Stimulated activated CD8-positive, alpha-beta memory T cell treated with anti-CD3 and anti-CD28 coated beads, Interleukin-15, amount 100 ng/mL, for 48 hours (primary cell): ENCODE measurements around the gene SETD7.

Experiments
- DNase-seq, 2 donors: peaks; one replicate each; pipeline ENCODE4 v3.0.0-alpha.2; 2020; ENCODE audit warnings: low read depth in 2 of 2

SETD7 gene

GRCh38 chr4:139556071-139556723 is at the start of gene SETD7:
TSS of gene SETD7 (minus strand) at chr4:139556219. CDS start at chr4:139556137, 82 bp downstream.
- peak; percentile 30 to 39 for DNase-seq

DNA sequence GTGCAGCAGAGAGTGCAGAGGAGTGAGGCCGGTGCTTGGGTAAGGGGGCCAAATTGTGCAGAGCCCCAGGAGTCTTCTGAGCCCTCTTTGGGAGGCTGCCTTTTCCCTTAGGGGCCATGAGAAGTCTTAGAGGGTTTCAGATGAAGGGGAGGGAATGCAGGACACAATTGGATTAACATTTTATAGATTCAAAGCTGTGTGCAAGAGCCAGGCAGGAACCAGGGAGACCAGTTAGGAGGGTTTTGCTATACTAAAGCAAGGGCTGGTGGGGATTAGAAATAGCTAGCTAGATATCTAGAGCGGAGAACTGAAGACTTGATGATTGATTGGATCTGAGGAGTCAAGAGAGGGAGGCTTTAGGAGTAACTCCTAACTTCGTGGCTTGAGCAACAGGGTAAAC is 49.5 kb upstream of the SETD7 start:
- DNase-seq, result no peak

DNA sequence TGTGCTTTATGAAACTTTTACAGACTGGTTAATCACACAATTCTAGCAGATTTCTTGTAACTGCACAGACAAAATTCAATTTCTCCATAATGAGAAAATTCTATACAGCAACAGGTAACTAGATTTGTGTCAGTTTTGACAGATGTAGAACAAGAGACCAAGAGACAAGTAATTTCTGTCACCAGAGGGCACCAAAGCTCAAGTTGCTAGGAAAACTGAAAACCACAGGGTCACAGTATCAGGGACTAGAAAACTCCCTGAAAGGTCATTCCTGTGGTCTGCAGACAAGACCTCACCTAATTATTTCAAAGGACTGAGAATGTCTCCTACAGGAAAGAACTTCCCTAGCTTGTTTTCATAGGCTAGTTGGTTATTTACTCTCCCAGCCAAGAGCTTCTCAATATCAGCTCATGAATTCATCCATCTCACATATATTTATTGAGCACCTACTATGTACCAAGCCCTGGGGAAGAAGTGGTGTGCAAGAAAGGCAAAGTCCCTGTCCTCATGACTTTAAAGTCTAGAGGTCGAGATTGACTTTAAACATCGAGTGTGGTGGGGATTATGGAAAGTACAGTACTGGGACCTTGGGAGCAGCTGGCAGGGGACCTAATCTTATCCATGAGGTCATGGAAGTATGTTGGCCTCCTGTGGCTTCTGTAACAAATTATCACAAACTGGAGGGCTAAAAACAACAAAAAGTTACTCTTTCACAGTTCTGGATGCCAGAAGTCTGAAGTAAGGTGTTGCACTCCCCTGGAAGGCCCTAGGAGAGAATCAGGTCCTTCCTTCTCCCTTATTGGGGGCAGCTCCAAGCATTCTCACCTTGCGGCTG is 47.8 kb upstream of the SETD7 start:
- no peak for DNase-seq

- no peak for DNase-seq
These were observed 46.8 kb upstream of the SETD7 start for GRCh38 chr4:139602776-139603360.

DNA sequence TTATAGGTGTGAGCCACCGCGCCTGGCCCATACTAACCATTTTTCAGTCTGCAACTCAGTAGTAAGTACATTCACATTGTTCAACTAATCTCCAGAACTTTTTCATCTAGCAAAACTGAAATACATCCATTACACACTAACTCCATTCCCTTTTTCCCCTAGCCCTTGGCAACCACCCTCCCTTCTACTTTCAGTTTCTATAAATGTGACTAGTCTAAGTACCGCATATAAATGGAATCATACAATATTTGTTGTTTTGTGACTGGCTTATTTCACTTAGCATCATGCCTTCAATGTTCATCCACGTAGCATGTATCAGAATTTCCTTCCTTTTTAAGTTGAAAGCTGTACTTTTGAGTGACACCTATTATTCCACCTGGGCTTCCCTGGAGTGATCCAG is 44.6 kb upstream of the SETD7 start:
- no peak for DNase-seq

DNA sequence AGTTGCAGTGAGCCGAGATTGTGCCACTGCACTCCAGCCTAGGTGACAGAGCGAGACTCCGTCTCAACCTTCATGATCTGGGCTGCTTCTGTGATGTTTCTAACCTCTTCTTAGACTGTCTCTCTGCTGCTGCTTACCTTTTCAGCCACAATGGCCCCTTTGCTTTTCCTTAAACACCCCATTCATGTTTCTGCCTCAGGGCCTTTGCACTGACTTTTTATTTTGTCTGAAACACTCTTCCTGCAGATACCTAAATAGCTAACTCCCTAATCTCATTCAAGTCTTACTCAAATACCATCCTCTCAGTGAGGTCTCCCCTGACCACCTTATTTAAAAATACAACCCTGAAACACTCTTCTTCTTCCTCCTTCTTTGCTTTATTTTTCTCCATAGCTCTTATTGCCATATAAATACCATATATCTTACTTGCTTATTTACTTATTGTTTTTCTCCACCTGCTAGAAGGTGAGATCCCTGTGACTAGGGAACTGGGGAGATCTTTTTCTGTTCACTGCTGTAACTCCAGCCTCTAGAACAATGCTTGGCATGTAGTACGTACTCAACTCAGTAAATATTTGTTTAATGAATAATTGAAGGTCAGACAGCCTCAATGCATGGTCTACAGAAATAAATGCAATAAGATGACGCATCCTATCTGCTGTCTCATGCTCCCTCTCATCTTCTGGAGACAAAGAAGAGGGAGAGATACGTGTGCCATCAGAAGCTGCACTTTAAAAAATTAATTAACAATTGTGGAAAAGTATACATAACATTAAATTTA is 43.8 kb upstream of the SETD7 start:
- no peak for DNase-seq

GRCh38 chr4:139599076-139599475 is 43.1 kb upstream of the SETD7 start:
- DNase-seq, result no peak

- no peak for DNase-seq
These were observed 40.8 kb upstream of the SETD7 start for GRCh38 chr4:139596684-139597279.

DNA sequence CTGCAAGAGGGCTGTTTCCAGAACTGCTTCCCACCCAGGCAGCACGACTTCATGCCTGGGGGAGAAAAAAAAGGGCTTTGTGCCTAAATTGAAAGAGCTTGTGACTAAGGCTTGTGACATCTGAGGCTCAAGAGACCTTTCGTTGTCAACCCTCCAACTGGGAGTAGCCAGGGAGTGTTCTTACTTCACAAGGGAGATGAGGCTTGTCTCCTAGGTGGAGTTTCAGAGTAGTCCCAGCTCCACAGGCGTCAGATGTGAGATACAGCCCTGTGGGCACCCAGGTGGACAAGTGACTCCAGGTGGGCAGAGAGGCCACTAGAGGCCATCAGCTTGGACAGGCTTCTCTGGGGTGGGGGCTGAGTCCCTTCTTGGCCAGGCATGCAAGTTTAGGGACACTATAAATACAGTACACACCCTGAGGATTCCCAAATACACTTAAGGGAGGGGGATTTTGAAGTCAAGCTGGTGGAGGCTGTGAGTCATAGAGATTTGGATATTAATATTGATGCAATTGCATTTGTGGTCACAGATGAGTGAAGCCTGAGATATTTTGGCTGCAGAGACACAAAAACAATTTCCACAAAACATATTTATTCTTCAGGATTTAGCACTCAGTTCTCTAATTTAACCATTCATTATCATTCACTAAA is 40.1 kb upstream of the SETD7 start:
- no peak for DNase-seq

DNA sequence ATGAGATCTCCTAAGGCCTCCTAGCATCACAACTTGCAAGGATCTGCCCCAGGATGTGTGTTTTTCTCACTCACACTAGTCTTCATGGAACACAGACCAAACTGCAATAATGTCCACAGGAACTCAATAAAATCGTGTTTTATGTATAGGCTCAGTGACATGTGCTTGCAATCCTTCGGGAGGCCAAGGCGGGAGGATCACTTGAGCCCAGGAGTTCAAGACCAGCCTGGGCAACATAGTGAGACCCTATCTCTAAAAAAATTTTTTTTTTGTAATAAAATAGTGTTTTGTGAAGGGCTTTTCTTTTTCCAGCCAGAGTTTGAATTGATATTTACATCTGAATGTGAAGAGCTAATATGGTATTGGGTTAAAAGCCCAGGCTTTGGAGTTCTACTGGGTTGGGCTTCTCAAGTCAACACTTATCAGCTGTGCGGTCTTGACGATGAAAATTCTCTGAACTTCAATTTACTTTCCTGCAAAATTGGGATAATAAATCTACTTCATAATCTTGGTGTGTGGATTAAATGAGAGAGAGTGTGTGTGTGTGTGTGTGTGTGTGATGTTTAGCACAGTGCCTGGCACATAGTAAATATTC is 38.7 kb upstream of the SETD7 start:
- DNase-seq, result no peak

DNA sequence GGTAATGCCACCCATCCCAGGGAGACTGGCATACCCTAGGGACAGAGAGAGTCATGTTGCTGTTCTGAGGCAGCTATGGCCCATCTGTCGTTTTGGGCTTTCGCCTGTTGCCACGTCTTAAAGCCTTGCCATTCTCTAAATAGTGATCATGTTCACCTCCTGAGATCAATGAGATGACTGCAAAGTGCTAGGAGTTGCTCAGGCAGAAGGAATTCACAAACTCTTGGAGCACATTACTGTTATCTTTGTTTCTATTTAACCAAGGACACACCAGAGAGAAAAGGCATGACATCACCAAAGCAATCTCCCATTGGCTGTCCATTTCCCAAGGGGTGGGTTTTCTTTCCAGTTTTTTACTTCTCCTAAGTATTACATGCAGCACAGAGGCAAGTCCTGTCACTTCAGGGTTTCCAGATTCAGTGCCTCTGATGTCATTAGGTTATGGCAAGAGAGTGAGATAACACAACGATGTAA is 37.1 kb upstream of the SETD7 start:
- no peak for DNase-seq

- no peak for DNase-seq
These were observed 33.5 kb upstream of the SETD7 start for GRCh38 chr4:139589336-139590018.

- DNase-seq, result no peak
These were observed 31.4 kb upstream of the SETD7 start for GRCh38 chr4:139587446-139587845.

DNA sequence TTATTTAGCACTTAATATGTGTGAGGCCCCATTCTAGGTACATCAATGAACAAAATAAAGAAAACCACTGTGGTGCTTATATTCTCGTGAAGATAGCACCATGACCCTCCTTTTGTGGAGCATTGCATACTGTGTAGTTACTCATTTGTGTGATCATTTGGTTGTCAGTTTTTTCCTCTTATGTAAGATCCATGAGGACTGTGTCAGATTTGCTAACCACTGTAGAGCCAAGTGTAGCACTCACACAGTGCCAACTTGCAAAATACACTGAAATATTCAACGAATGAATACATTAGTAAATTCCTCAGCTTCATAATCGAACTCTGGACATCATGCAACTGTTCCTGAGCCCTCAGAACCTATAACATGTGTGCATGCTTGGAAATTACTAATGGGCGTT is 29.5 kb upstream of the SETD7 start:
- no peak for DNase-seq

- DNase-seq, result no peak
These were observed 28.8 kb upstream of the SETD7 start for GRCh38 chr4:139584784-139585183.

DNA sequence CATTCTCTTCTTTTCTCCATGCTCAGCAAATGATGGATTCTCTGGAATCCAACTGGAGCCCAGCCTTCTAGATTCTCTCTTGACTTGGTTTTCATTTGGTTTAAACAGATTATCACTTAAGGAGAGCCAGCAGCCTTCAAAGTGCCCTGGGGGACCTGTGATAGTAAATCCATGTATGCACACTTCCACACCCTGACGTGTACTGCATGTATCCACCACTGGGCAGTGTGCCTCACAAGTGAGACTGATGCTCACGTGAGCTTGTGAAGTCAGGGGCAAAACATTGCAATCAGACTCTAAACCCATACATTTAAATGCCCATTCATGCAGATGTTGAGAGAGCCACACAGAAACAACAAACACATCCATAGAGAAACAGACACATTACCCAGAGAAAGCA is 28.0 kb upstream of the SETD7 start:
- DNase-seq, result no peak

- DNase-seq, result no peak
These were observed 26.0 kb upstream of the SETD7 start for GRCh38 chr4:139582044-139582443.

DNA sequence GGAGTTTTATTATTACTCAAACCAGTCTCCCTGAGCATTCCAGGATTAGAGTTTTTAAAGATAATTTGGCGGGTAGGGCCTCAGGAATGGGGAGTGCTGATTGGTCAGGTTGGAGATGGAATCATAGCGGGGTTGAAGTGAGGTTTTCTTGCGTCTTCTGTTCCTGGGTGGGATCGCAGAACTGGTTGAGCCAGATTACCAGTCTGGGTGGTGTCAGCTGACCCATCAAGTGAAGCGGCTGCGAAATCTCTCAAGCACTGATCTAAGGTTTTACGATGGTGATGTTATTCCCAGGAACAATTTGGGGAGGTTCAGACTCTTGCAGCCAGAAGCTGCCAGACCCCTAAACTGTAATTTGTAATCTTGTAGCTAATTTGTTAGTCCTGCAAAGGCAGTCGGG is 25.1 kb upstream of the SETD7 start:
- DNase-seq, result no peak

DNA sequence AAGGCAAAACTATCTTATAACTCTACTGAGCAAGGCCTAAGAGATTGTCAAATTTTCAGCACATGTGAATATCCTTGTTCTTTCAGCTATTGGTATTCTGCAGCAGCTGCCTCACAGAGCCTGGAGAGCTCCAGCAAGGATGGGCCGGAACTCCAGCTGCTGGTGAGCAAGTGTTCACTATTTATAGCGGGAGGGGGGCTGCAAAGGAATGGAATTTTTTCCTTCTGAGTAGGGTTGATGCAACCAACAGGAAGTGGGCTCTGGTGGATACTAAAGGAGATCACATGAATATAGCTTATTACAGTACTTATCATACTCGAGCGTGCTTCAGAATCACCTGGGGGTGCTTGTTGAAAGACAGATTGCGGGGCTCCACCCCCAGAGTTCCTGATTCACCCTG is 20.2 kb upstream of the SETD7 start:
- DNase-seq, result no peak

- DNase-seq, result no peak
These were observed 19.1 kb upstream of the SETD7 start for GRCh38 chr4:139575072-139575471.
